AG04449 (cell line): ENCODE measurements around the gene SPIRE2.

Experiments used
- CTCF ChIA-PET: fragments of 350-600 bp; formaldehyde crosslinking; extraction: SDS; loops from one replicate; lab custom pipeline; 2021; ENCODE audit warnings: antibody characterized with exemption; lab: Yijun Ruan, JAX
- POLR2A ChIA-PET: fragments of 400-600, 350-600 bp; formaldehyde crosslinking; extraction: SDS; loops from one replicate; lab custom pipeline; 2020; ENCODE audit warnings: antibody characterized with exemption, inconsistent platforms; lab: Yijun Ruan, JAX
- DNase-seq: peaks from one replicate; pipeline ENCODE4 v3.0.0-alpha.2; 2010; ENCODE audit warnings: low read depth, low spot score
- H3K4me3 ChIP-seq: 2 replicates; pipeline ENCODE4 v1.5.1; 2011; ENCODE audit warnings: low read depth, mild to moderate bottlenecking, control low read depth, low read length
- TF ChIP-seq, protein P1 (sequence below): IDR thresholded peaks from one replicate; pipeline ENCODE4 v1.5.1; 2011; ENCODE audit warnings: mild to moderate bottlenecking, moderate library complexity, low read length, control low read depth, inconsistent platforms; ENCODE audit not compliant: insufficient read depth; ENCODE audit errors: missing control alignments

The SPIRE2 gene

DNA sequence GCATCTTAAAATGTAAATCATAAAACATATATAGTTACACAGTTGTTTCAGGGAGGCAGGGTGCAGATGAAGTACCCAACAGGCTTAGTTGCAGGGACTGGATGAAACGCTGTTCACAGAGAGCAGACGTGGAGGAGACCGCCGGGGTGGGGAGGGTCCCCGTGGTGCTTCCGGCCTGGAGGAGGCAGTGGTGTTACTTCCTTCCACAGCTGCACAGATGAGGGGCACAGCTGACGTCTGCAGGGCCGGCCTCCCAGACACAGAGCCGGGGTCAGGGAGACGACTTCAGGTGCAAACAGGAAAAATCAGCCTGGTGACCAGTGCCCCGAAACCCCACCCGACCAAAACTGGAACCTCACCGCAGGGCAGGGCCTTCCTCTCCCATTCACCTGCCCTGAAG, 17.1 kb downstream of the SPIRE2 start:
- CTCF ChIA-PET: interaction anchor here (7.5 kb wide), 1 partner anchor 16 kb away, joined by 55 read pairs; no protein-coding TSS in a partner anchor
- TF ChIP-seq, protein P1, sequence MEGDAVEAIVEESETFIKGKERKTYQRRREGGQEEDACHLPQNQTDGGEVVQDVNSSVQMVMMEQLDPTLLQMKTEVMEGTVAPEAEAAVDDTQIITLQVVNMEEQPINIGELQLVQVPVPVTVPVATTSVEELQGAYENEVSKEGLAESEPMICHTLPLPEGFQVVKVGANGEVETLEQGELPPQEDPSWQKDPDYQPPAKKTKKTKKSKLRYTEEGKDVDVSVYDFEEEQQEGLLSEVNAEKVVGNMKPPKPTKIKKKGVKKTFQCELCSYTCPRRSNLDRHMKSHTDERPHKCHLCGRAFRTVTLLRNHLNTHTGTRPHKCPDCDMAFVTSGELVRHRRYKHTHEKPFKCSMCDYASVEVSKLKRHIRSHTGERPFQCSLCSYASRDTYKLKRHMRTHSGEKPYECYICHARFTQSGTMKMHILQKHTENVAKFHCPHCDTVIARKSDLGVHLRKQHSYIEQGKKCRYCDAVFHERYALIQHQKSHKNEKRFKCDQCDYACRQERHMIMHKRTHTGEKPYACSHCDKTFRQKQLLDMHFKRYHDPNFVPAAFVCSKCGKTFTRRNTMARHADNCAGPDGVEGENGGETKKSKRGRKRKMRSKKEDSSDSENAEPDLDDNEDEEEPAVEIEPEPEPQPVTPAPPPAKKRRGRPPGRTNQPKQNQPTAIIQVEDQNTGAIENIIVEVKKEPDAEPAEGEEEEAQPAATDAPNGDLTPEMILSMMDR: no peak
- H3K4me3 ChIP-seq: no peak overlapping the region
- DNase-seq: no peak
- POLR2A ChIA-PET: no interaction called here

DNA sequence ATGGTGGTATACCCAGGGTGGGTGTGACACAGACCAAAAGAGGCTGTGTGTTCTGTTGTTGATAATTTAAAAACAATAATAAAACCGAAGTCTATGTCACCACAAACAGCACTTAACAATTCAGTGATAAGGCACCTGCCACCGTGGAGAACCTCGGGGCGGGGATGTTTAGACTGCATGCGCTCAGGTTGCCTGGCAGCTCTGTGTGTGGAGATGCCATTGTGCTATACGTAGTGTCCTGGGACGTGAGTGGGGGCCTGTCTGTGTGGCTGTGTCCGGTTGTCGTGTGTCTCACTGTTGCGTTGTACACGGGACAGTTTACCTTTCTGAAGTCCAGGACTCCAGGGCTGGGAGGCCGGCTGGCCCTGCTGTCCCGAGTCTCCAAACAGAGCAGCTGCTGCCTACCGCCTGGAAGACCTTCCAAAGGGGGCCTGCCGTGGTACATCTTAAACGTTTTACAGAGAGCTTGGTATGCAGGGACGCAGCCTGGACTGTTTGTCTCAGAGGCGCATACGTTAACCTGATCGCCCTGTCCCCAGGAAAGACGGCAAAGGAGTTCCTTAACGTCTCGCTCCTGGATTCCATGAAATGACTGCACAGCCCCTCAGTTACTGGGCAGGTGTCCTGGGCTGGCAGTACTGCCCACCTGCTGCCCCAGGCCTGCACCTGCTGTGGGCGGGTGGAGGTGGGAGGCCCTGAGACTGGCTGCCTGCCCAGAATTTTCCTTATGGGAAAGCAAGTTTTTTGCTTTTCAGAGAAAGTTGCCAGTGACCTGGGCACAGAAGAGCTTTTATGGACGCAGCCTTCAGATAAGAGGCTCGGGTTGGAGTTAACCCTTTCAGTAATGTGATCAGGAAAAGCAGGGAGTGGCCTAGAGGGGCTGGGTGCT, 19.0 kb downstream of the SPIRE2 start:
- TF ChIP-seq, protein P1: no peak
- ChIA-PET CTCF (interaction anchor here (7.5 kb wide), 1 partner anchor 14 kb away, joined by 55 read pairs; no protein-coding TSS in a partner anchor), POLR2A (no interaction called here)
- H3K4me3 ChIP-seq: no peak overlapping the region
- no peak for DNase-seq

DNA sequence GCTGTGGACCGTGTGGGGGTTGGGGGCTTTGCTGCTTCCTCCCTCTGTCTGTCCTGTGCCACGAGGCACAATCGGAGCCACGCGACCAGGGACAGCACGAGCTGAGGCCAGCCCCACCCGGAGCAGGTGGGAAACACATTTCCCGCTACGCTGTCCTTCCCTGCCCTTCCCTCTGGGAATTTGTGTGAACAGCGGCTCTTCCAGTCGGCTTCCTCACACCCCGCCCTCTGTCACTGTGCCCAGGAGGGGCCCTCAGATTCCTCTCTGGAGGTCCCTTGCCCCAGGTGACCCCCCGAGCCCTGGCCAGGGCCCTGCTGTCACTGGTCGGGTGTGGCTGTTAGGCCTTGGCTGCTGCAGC, 19.6 kb downstream of the SPIRE2 start:
- POLR2A ChIA-PET: no interaction called here
- CTCF ChIA-PET: interaction anchor here (7.5 kb wide), 1 partner anchor 13 kb away, joined by 55 read pairs; no protein-coding TSS in a partner anchor
- H3K4me3 ChIP-seq: no peak overlapping the region
- TF ChIP-seq, protein P1: no peak
- no peak for DNase-seq

DNA sequence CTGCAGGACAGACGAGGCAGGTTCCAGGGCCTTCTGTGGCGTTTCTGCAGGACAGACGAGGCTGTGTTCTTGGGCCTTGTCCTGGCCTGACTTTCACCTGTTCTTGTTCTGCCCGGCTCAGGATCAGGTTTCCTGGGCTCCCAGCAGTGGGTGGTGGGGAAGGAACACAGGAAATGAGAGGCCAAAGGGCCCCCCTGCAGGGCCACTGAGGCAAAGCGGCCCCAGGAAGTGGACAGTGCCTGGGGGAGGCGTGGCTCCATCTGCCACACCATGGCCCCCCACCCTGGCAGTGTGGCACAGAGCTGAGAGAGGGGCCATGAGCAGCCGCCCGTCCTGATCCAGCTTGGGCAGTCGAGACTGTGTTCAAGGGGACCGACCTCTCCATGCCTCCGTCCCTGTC, 20.7 kb downstream of the SPIRE2 start:
- H3K4me3 ChIP-seq: no peak overlapping the region
- ChIA-PET CTCF (interaction anchor here (0.8 kb wide), 1 partner anchor 12 kb away, joined by 3 read pairs; no protein-coding TSS in a partner anchor), POLR2A (no interaction called here)
- no peak for DNase-seq
- TF ChIP-seq, protein P1: no peak

DNA sequence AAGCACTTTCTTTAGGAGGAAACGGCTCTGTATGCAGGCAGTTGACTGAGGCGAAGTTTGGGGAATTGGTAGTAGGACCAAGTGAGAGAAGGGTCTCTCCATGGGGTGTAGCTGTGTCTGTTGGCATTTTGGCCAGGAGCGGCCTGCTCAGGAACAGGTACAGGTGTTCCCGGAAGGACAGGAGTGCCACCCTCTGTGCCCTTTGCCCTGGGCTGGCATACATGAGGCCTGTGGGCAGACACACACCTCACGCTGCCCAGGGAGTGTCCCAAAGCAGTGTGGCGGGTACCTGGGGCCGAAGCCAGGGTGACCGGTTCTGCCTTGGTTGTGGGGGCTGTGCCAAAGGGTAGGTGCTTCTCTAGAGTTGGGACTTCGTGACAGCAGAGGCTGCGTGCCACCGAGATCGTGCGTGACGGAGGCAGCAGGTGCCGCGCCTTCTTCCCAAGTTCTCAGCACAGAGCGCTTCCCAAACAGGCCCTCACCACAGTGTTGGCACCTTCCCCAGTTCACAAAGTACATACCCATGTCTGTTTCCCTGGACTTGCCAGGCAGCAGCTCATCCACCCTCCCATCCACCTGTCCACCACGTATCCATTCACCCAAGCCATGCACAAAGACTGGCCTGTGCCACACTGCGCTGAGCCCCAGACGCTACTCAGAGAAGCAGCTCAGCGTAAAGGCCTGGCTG, 25.2 kb downstream of the SPIRE2 start:
- CTCF ChIA-PET: interaction anchor here (0.7 to 1.4 kb wide), 3 partner anchors 9 to 10 kb away, joined by 3 read pairs; no protein-coding TSS in a partner anchor
- TF ChIP-seq, protein P1: no peak
- POLR2A ChIA-PET: no interaction called here

DNA sequence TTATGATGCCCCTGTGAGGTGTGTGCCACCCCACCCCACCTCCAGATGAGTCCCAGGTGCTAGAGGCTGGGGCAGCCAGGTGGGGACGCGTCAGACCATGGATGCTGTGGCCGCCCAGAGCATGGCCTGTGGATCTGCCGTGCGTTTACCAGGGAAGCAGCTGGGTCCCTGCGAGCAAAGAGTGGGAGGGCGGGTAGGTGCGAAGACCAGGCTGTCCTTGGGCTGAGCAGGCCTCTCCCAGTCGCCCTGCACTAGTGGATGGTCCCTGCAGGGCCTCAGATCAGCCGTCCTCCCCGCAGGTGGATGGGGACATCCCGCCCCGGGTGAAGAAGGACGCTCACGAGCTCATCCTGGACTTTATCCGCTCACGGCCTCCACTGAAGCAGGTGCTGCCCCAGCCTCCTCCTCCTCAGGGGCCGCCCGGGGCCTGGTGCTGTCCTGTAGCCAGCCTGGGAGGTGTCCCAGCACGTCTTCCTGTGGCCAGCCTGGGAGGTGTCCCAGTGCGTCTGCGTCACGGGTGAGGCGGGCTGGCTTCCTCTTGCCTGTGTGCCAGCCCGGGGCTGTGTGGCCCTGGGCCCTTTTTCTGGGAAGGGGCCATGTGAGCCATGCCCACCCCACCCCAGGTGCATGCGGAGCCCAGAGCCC, 27.1 kb downstream of the SPIRE2 start:
- no peak overlapping the region for H3K4me3 ChIP-seq
- ChIA-PET CTCF (no interaction called here), POLR2A (interaction anchor here (0.6 kb wide), 1 partner anchor 63 kb away, joined by 4 read pairs; the partner anchor contains the start of gene MC1R)
- no peak for DNase-seq
- TF ChIP-seq, protein P1: no peak

More for the DNA sequence above, 25.2 kb downstream of the SPIRE2 start:
- no peak overlapping the region for H3K4me3 ChIP-seq
- no peak for DNase-seq
